ENCODE data around the gene CD300H.

GRCh38 chr17:74544991-74545842 lies 22.1 kb downstream of the CD300H start:
- TF ChIP-seq CTCF (IDR thresholded peaks at IDR 0.05) (no peak), POLR2A (IDR thresholded peaks at IDR 0.05) (no peak), EP300 (IDR thresholded peaks at IDR 0.05) (no peak)

Measured in tibial nerve (tissue), 4 donors.